Kidney glomerular epithelial cell (primary cell): ENCODE data around the gene TEX13B.

Experiments used
- DNase-seq: peaks from one replicate; lab custom pipeline; 2025; lab: John Stamatoyannopoulos, UW

TEX13B gene

GRCh38 chrX:107936434-107936730 lies 45.8 kb downstream of the TEX13B start:
- DNase-seq, result no peak

GRCh38 chrX:107935664-107936433 lies 46.3 kb downstream of the TEX13B start:
- peak; percentile 5 for DNase-seq

DNA sequence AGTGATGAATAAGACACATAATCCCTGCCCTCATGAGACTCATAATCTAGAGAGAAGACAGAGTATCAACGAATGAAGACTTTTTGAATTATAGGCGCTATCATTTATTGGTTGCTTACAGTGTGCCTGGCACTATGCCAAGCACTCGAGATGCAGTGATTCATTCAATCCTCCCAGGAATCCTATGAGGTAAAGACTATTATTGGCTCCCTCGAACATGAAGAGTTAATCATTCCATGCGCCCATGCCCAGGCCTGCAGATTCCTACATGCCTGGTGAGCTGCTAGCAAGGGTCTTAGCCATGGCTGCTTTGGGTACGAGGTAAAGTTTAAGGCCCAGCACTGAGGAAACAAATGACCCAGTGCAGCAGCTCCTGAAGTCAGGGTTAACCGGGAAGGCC lies 47.0 kb downstream of the TEX13B start:
- DNase-seq, result peak; percentile 11

- no peak for DNase-seq
These were observed 47.9 kb downstream of the TEX13B start for GRCh38 chrX:107934262-107934661.
